ENCODE measurements around the gene RBMXL3. TPM values are rescaled to one million over a fixed set of nuclear protein-coding genes. Genes with fewer than 3 reads are reported as not detected.
"Not testable (repeated sequence)": the region's sequence is repeated elsewhere in the genome, so short reads cannot be mapped to it uniquely, and the experiment has no call there.

Gene RBMXL3
- total and polyA plus RNA-seq, 10 of the 15 experiments (the other 5 are each of a cell fraction or from before 2014, with no cell fraction given): not detected

- TF ChIP-seq, protein P1, sequence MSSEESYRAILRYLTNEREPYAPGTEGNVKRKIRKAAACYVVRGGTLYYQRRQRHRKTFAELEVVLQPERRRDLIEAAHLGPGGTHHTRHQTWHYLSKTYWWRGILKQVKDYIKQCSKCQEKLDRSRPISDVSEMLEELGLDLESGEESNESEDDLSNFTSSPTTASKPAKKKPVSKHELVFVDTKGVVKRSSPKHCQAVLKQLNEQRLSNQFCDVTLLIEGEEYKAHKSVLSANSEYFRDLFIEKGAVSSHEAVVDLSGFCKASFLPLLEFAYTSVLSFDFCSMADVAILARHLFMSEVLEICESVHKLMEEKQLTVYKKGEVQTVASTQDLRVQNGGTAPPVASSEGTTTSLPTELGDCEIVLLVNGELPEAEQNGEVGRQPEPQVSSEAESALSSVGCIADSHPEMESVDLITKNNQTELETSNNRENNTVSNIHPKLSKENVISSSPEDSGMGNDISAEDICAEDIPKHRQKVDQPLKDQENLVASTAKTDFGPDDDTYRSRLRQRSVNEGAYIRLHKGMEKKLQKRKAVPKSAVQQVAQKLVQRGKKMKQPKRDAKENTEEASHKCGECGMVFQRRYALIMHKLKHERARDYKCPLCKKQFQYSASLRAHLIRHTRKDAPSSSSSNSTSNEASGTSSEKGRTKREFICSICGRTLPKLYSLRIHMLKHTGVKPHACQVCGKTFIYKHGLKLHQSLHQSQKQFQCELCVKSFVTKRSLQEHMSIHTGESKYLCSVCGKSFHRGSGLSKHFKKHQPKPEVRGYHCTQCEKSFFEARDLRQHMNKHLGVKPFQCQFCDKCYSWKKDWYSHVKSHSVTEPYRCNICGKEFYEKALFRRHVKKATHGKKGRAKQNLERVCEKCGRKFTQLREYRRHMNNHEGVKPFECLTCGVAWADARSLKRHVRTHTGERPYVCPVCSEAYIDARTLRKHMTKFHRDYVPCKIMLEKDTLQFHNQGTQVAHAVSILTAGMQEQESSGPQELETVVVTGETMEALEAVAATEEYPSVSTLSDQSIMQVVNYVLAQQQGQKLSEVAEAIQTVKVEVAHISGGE (CRISPR knock-in tag; IDR thresholded peaks at IDR 0.05): no peak
- TF ChIP-seq, protein P2, sequence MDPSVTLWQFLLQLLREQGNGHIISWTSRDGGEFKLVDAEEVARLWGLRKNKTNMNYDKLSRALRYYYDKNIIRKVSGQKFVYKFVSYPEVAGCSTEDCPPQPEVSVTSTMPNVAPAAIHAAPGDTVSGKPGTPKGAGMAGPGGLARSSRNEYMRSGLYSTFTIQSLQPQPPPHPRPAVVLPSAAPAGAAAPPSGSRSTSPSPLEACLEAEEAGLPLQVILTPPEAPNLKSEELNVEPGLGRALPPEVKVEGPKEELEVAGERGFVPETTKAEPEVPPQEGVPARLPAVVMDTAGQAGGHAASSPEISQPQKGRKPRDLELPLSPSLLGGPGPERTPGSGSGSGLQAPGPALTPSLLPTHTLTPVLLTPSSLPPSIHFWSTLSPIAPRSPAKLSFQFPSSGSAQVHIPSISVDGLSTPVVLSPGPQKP (IDR thresholded peaks at IDR 0.05; ENCODE audit: low read depth, low read length): no peak
- TF ChIP-seq E2F4 (IDR thresholded peaks at IDR 0.05; ENCODE audit: low read depth, low read length): no peak
- no peak for TF ChIP-seq HSF1 (IDR thresholded peaks at IDR 0.05; ENCODE audit: low read depth, low read length)
- CTCF ChIA-PET: no interaction called here
- Histone ChIP-seq H2AFZ (ENCODE audit: control insufficient read depth, low read depth, low read length) (no peak overlapping the region), H3K9me3 (replicated peaks; ENCODE audit: control insufficient read depth, insufficient read depth, low read length) (no peaks in the 10 kb centered on the region; the same call in 2 of the 3 replicates), H4K20me1 (ENCODE audit: control insufficient read depth, insufficient read depth) (no peaks in the 10 kb centered on the region), H3K79me2 (ENCODE audit: control insufficient read depth, insufficient read depth, low read length) (no peaks in the 10 kb centered on the region), H3K36me3 (ENCODE audit: control insufficient read depth in 2 of 2, insufficient read depth in 2 of 2, low read length in 1 of 2) (no peaks in the 10 kb centered on the region), H3K4me3 (no peak overlapping the region), H3K4me2 (ENCODE audit: control insufficient read depth, insufficient read depth) (no peak overlapping the region), H3K4me1 (ENCODE audit: control insufficient read depth, insufficient read depth, low read length) (no peaks in the 10 kb centered on the region), H3K27ac (ENCODE audit: control insufficient read depth, insufficient read depth) (no peak overlapping the region), H3K27me3 (replicated peaks in 1 of 2; ENCODE audit: control insufficient read depth in 2 of 2, insufficient read depth in 2 of 2, low read length in 1 of 2) (no peaks in the 10 kb centered on the region), H3K9ac (ENCODE audit: control insufficient read depth, insufficient read depth, low read length) (no peak overlapping the region)
- no peak for ATAC-seq
- DNase-seq (ENCODE audit: low read depth, low spot score): no peak
- FAIRE-seq: no peak
- no TSS peak for BruUV-seq (replicated peaks)
- POLR2A ChIA-PET: no interaction called here
- RAD21 ChIA-PET (ENCODE audit: unreplicated experiment): no interaction called here
- in situ Hi-C loops (cut with MboI): no loop called here
- SMC1A ChIA-PET (ENCODE audit: uncharacterized antibody, unreplicated experiment): no interaction called here
- intact Hi-C loops (cut with micrococcal nuclease; ENCODE audit: unreplicated experiment): no loop called here
- 0% methylated on average over 1 of the region's 1 CpG for WGBS (ENCODE audit: insufficient coverage, insufficient replicate concordance, low lambda C conversion rate, missing lambda C conversion rate)
These were observed 14.8 kb downstream of the RBMXL3 start for GRCh38 chrX:115204040-115204439.

DNA sequence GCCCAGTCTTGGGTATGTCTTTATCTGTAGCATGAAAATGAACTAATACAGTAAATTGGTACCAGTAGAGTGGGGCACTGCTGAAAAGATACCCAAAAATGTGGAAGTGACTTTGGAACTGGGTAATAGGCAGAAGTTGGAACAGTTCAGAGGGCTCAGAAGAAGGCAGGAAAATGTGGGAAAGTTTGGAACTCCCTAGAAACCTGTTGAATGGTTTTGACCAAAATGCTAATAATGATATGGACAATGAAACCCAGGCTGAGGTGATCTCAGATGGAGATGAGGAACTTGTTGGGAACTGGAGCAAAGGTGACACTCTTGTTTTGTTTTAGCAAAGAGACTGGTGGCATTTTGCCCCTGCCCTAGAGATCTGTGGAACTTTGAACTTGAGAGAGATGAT lies 20.3 kb downstream of the RBMXL3 start:
- H4K20me1 ChIP-seq (ENCODE audit: control insufficient read depth, insufficient read depth); intact Hi-C loops (cut with micrococcal nuclease; ENCODE audit: unreplicated experiment); POLR2A ChIA-PET; H3K79me2 ChIP-seq (ENCODE audit: control insufficient read depth, insufficient read depth, low read length); ATAC-seq; RAD21 ChIA-PET (ENCODE audit: unreplicated experiment); SMC1A ChIA-PET (ENCODE audit: uncharacterized antibody, unreplicated experiment); DNase-seq (ENCODE audit: low read depth, low spot score); H2AFZ ChIP-seq (ENCODE audit: control insufficient read depth, low read depth, low read length); H3K27me3 ChIP-seq (replicated peaks in 1 of 2; ENCODE audit: control insufficient read depth in 2 of 2, insufficient read depth in 2 of 2, low read length in 1 of 2); CTCF ChIA-PET; H3K27ac ChIP-seq (ENCODE audit: control insufficient read depth, insufficient read depth); H3K4me3 ChIP-seq; H3K36me3 ChIP-seq (ENCODE audit: control insufficient read depth in 2 of 2, insufficient read depth in 2 of 2, low read length in 1 of 2); H3K9me3 ChIP-seq (replicated peaks; ENCODE audit: control insufficient read depth, insufficient read depth, low read length); H3K9ac ChIP-seq (ENCODE audit: control insufficient read depth, insufficient read depth, low read length); H3K4me1 ChIP-seq (ENCODE audit: control insufficient read depth, insufficient read depth, low read length); BruUV-seq (replicated peaks); FAIRE-seq; in situ Hi-C loops (cut with MboI); H3K4me2 ChIP-seq (ENCODE audit: control insufficient read depth, insufficient read depth): not testable (repeated sequence)

Measured in GM12878 (cell line).